ENCODE measurements around the gene TRPM3. TPM values are rescaled to one million over a fixed set of nuclear protein-coding genes. Genes with fewer than 3 reads are reported as not detected.
A peak's percentile ranks its signal among the peaks of the same experiment; 100 is the strongest.

Gene TRPM3
- total and polyA plus RNA-seq, 9 of the 15 experiments (the other 6 are each of a cell fraction or from before 2014, with no cell fraction given) = 0.04 TPM; not detected in 8

GRCh38 chr9:70830618-70831017 is 290.8 kb downstream of the TRPM3 start:
- BruUV-seq (replicated peaks) = no TSS peak
- no peak for FAIRE-seq
- no peaks in the 10 kb centered on the region for H3K9me3 ChIP-seq (replicated peaks; ENCODE audit: control insufficient read depth, insufficient read depth, low read depth, low read length)
- no peak overlapping the region for H3K9ac ChIP-seq (ENCODE audit: insufficient read depth in 1 of 2, low read depth in 2 of 2, low read length in 2 of 2)
- no peak overlapping the region for H3K4me2 ChIP-seq (ENCODE audit: insufficient read depth, low read length)
- H3K27me3 ChIP-seq (ENCODE audit: control insufficient read depth in 2 of 2, insufficient read depth in 2 of 2, low read length in 2 of 2) = no peaks in the 10 kb centered on the region; a peak in 1 of 5 replicates
- TF ChIP-seq NFIX (CRISPR knock-in tag; IDR thresholded peaks at IDR 0.05; ENCODE audit: low read depth) (peak; percentile 73), PRMT5 (CRISPR knock-in tag; IDR thresholded peaks at IDR 0.05) (no peak), NFIC (IDR thresholded peaks at IDR 0.05) (peak; percentile 89)
- no peak for DNase-seq (ENCODE audit: extremely low read depth in 1 of 4, low spot score in 3 of 4)
- H3K4me3 ChIP-seq = no peak overlapping the region
- H4K20me1 ChIP-seq (replicated peaks; ENCODE audit: control insufficient read depth, insufficient read depth, low read length) = no peaks in the 10 kb centered on the region
- H3K27ac ChIP-seq (ENCODE audit: extremely low read depth, low read depth, low read length) = no peak overlapping the region
- H3K4me1 ChIP-seq (replicated peaks in 1 of 2; ENCODE audit: control insufficient read depth in 2 of 2, insufficient read depth in 2 of 2, low read length in 2 of 2) = no peaks in the 10 kb centered on the region
- WGBS (ENCODE audit: insufficient coverage, low coverage, missing lambda C conversion rate) = 3% methylated on average over 4 of the region's 4 CpGs
- ChIA-PET CTCF (ENCODE audit: low intra/inter-chr PET ratio) (no interaction called here), POLR2A (no interaction called here)
- no peak overlapping the region for H2AFZ ChIP-seq (ENCODE audit: low read depth, low read length)
- no peaks in the 10 kb centered on the region for H3K79me2 ChIP-seq (ENCODE audit: control insufficient read depth, insufficient read depth, low read length)
- H3K9me1 ChIP-seq (ENCODE audit: control insufficient read depth, insufficient read depth, low read length) = no peaks in the 10 kb centered on the region
- in situ Hi-C loops (cut with MboI) = no loop called here
- ATAC-seq = no peak
- H3K36me3 ChIP-seq (ENCODE audit: control insufficient read depth, insufficient read depth, low read length) = no peaks in the 10 kb centered on the region
- intact Hi-C loops (cut with micrococcal nuclease) = no loop called here

DNA sequence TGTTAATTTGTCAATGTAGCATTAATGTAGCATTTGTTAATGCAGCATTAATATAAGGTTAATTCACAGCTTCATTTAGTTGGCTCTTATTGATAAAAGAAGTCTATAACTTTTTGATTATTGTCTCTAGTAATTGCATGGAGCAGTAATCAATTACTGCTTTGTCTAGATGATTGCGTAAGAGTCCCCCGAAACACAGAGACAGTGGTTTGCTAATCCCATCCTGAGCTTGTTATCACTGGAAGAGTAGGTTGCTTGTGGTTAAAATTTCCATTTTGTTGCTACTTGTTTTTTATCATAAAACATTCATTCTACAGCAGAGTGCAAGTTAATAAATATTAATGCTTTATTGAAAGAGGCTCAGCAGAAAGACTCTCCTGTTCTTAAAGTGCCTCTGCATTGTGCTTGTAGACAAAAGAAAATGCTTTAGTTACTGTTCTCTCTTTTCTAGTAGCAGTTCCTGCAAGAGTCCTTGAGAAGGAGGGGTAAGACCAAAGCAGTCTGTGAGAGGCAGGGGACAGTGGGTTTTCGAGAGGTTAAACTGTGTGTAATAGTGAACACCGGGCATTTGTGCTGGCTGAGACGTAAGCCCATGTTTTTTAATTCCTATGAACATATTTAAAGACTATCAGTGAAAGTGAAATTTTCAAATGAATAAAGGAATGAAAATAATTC is 291.7 kb downstream of the TRPM3 start:
- no peaks in the 10 kb centered on the region; a peak in 1 of 5 replicates for H3K27me3 ChIP-seq (ENCODE audit: control insufficient read depth in 2 of 2, insufficient read depth in 2 of 2, low read length in 2 of 2)
- H3K79me2 ChIP-seq (ENCODE audit: control insufficient read depth, insufficient read depth, low read length) = no peaks in the 10 kb centered on the region
- H3K9me3 ChIP-seq (replicated peaks; ENCODE audit: control insufficient read depth, insufficient read depth, low read depth, low read length) = no peaks in the 10 kb centered on the region
- no peaks in the 10 kb centered on the region for H3K9me1 ChIP-seq (ENCODE audit: control insufficient read depth, insufficient read depth, low read length)
- in situ Hi-C loops (cut with MboI) = no loop called here
- H3K27ac ChIP-seq (ENCODE audit: extremely low read depth, low read depth, low read length) = no peak overlapping the region
- no peak overlapping the region for H3K4me3 ChIP-seq
- no peaks in the 10 kb centered on the region for H3K4me1 ChIP-seq (replicated peaks in 1 of 2; ENCODE audit: control insufficient read depth in 2 of 2, insufficient read depth in 2 of 2, low read length in 2 of 2)
- DNase-seq (ENCODE audit: extremely low read depth in 1 of 4, low spot score in 3 of 4) (no peak), FAIRE-seq (no peak), ATAC-seq (no peak)
- BruUV-seq (replicated peaks) = no TSS peak
- TF ChIP-seq PHF21A (IDR thresholded peaks at IDR 0.05; ENCODE audit: borderline replicate concordance, low read depth) = no peak
- TF ChIP-seq BCL6 (CRISPR knock-in tag; IDR thresholded peaks at IDR 0.05) = no peak
- TF ChIP-seq KDM4B (IDR thresholded peaks at IDR 0.05; ENCODE audit: borderline replicate concordance in 2 of 2, low read depth in 1 of 2) = no peak
- no peak for TF ChIP-seq CEBPG (CRISPR knock-in tag; IDR thresholded peaks at IDR 0.05)
- peak in 1 of 2 experiments; percentile 55; a peak in 2 of 4 replicates for TF ChIP-seq CEBPG (tag; conservative IDR thresholded peaks at IDR 0.05 in 1 of 2, IDR thresholded peaks at IDR 0.05 in 1 of 2)
- no peak for TF ChIP-seq BDP1 (IDR thresholded peaks at IDR 0.05; ENCODE audit: insufficient read depth, insufficient read length)
- TF ChIP-seq CEBPB (tag; IDR thresholded peaks at IDR 0.05) = peak; percentile 51
- TF ChIP-seq ZNF316 (IDR thresholded peaks at IDR 0.05) = peak; percentile 16; the same call in 1 of the 2 replicates
- no peak overlapping the region for H2AFZ ChIP-seq (ENCODE audit: low read depth, low read length)
- CTCF ChIA-PET (ENCODE audit: low intra/inter-chr PET ratio) = no interaction called here
- WGBS (ENCODE audit: insufficient coverage, low coverage, missing lambda C conversion rate) = 0% methylated on average over 5 of the region's 5 CpGs
- no peak overlapping the region for H3K9ac ChIP-seq (ENCODE audit: insufficient read depth in 1 of 2, low read depth in 2 of 2, low read length in 2 of 2)
- POLR2A ChIA-PET = interaction anchor here (0.6 kb wide), 1 partner anchor 1896 kb away, joined by 3 read pairs; no protein-coding TSS in a partner anchor
- H4K20me1 ChIP-seq (replicated peaks; ENCODE audit: control insufficient read depth, insufficient read depth, low read length) = no peaks in the 10 kb centered on the region
- no peaks in the 10 kb centered on the region for H3K36me3 ChIP-seq (ENCODE audit: control insufficient read depth, insufficient read depth, low read length)
- intact Hi-C loops (cut with micrococcal nuclease) = no loop called here
- H3K4me2 ChIP-seq (ENCODE audit: insufficient read depth, low read length) = no peak overlapping the region

All from K562 (cell line).